DND-41 (cell line): ENCODE measurements around the gene CCS.
A peak's percentile ranks its signal among the peaks of the same experiment; 100 is the strongest.

Experiments used
- ATAC-seq: fragments of 200-7000 bp; cut with Tn5 transposase; 3 replicates; pipeline ENCODE4 v1.9.1; 2021; ENCODE audit warnings: low read depth; ENCODE audit not compliant: insufficient read depth
- DNase-seq: peaks from one replicate; pipeline ENCODE4 v3.0.0-alpha.2; 2020
- H2AFZ ChIP-seq: 2 replicates; pipeline ENCODE4 v1.6.0; 2012; ENCODE audit warnings: low read depth, low read length
- H3K27ac ChIP-seq: 2 replicates; pipeline ENCODE4 v1.5.1; 2012; ENCODE audit warnings: low read length, inconsistent platforms
- H3K27me3 ChIP-seq: fragments of 200-600 bp; sonication (generic); 2 replicates; pipeline ENCODE4 v1.6.0; 2012; ENCODE audit warnings: low read length, mild to moderate bottlenecking, inconsistent platforms; ENCODE audit not compliant: insufficient read depth, poor library complexity
- H3K36me3 ChIP-seq: 2 replicates; pipeline ENCODE4 v1.5.1; 2012; ENCODE audit warnings: low read length, inconsistent platforms; ENCODE audit not compliant: insufficient read depth
- H3K4me1 ChIP-seq: 2 replicates; pipeline ENCODE4 v1.5.1; 2012; ENCODE audit warnings: mild to moderate bottlenecking, low read length; ENCODE audit not compliant: insufficient read depth
- H3K4me2 ChIP-seq: 2 replicates; pipeline ENCODE4 v1.6.0; 2012; ENCODE audit warnings: mild to moderate bottlenecking, moderate library complexity, low read length, inconsistent platforms; ENCODE audit not compliant: insufficient read depth
- H3K4me3 ChIP-seq, 2 experiments: fragments of 200-600 bp in 1 of 2; shearing (Covaris generic) in 1 of 2; 2 replicates each; pipeline ENCODE4 v1.5.1; 2012 to 2016; ENCODE audit warnings: inconsistent platforms in 2 of 2, low read length in 2 of 2, mild to moderate bottlenecking in 2 of 2, low read depth in 1 of 2, moderate library complexity in 1 of 2
- H3K79me2 ChIP-seq: 2 replicates; pipeline ENCODE4 v1.6.0; 2012; ENCODE audit warnings: low read length, inconsistent platforms; ENCODE audit not compliant: insufficient read depth
- H3K9ac ChIP-seq: 2 replicates; pipeline ENCODE4 v1.6.0; 2012; ENCODE audit warnings: low read depth, mild to moderate bottlenecking, inconsistent platforms, low read length, moderate library complexity
- H3K9me3 ChIP-seq: 2 replicates; pipeline ENCODE4 v1.5.1; 2012; ENCODE audit warnings: low read length, moderate library complexity, mild to moderate bottlenecking, inconsistent platforms; ENCODE audit not compliant: insufficient read depth, severe bottlenecking
- H4K20me1 ChIP-seq: 2 replicates; pipeline ENCODE4 v1.6.0; 2012; ENCODE audit warnings: low read length; ENCODE audit not compliant: insufficient read depth
- EZH2 ChIP-seq: IDR thresholded peaks from 3 replicates; pipeline ENCODE4 v1.6.1; 2012; ENCODE audit warnings: borderline replicate concordance, low read depth, mild to moderate bottlenecking, moderate library complexity, low read length, inconsistent platforms; ENCODE audit not compliant: severe bottlenecking
- TF ChIP-seq, protein P1 (sequence below): IDR thresholded peaks from 2 replicates; pipeline ENCODE4 v1.5.1; 2012; ENCODE audit warnings: borderline replicate concordance, low read length, moderate library complexity, mild to moderate bottlenecking; ENCODE audit not compliant: poor library complexity, severe bottlenecking; ENCODE audit errors: extremely low read depth

CCS gene

DNA sequence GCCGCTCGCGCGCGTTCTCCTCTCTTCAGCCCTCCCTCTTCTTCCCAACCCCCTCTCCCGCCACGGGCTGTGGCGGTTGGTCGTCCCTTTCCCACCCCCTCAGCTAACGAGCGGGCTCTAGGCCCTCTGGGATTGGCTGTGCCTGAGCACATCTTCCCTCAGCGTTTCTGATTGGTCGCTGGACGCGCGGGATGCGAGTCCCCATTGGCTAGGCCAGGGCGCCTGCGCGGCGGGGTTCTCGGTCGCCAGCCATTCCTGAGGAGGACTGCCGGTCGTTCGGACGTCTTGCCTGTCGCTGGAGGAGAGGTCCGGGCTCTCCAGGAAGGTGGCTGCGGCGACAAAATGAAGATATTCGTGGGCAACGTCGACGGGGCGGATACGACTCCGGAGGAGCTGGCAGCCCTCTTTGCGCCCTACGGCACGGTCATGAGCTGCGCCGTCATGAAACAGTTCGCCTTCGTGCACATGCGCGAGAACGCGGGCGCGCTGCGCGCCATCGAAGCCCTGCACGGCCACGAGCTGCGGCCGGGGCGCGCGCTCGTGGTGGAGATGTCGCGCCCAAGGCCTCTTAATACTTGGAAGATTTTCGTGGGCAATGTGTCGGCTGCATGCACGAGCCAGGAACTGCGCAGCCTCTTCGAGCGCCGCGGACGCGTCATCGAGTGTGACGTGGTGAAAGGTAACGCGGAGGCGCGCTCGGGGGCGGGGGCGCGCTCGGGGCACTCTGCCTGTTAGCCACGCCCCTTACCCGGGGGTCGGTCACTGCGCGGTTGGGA is 23.6 kb downstream of the CCS start, which contains the start of gene RBM14:
Gene RBM14, plus strand, starts transcription at position 252 of the 776 bp plus-strand sequence. Its CDS starts 91 bp downstream, at position 343.
- H4K20me1 ChIP-seq = peaks cover 46% of the 10 kb centered on the region
- ATAC-seq = peak; percentile 96
- H3K27ac ChIP-seq = peak within 1 kb of the TSS; percentile 95
- peak within 1 kb of the TSS; percentile 98 for H3K9ac ChIP-seq
- H3K36me3 ChIP-seq = peaks cover 46% of the 10 kb centered on the region
- H3K9me3 ChIP-seq = no peaks in the 10 kb centered on the region
- peak within 1 kb of the TSS; percentile 91 for H3K4me2 ChIP-seq
- peaks cover 67% of the 10 kb centered on the region for H3K79me2 ChIP-seq
- TF ChIP-seq EZH2 = no peak
- TF ChIP-seq, protein P1, sequence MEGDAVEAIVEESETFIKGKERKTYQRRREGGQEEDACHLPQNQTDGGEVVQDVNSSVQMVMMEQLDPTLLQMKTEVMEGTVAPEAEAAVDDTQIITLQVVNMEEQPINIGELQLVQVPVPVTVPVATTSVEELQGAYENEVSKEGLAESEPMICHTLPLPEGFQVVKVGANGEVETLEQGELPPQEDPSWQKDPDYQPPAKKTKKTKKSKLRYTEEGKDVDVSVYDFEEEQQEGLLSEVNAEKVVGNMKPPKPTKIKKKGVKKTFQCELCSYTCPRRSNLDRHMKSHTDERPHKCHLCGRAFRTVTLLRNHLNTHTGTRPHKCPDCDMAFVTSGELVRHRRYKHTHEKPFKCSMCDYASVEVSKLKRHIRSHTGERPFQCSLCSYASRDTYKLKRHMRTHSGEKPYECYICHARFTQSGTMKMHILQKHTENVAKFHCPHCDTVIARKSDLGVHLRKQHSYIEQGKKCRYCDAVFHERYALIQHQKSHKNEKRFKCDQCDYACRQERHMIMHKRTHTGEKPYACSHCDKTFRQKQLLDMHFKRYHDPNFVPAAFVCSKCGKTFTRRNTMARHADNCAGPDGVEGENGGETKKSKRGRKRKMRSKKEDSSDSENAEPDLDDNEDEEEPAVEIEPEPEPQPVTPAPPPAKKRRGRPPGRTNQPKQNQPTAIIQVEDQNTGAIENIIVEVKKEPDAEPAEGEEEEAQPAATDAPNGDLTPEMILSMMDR = no peak
- peaks cover 51% of the 10 kb centered on the region for H3K4me1 ChIP-seq
- DNase-seq = peak; percentile 100
- no peaks in the 10 kb centered on the region for H3K27me3 ChIP-seq
- peak within 1 kb of the TSS; percentile 76 for H2AFZ ChIP-seq
- H3K4me3 ChIP-seq = peak within 1 kb of the TSS; percentile 63 to 87

DNA sequence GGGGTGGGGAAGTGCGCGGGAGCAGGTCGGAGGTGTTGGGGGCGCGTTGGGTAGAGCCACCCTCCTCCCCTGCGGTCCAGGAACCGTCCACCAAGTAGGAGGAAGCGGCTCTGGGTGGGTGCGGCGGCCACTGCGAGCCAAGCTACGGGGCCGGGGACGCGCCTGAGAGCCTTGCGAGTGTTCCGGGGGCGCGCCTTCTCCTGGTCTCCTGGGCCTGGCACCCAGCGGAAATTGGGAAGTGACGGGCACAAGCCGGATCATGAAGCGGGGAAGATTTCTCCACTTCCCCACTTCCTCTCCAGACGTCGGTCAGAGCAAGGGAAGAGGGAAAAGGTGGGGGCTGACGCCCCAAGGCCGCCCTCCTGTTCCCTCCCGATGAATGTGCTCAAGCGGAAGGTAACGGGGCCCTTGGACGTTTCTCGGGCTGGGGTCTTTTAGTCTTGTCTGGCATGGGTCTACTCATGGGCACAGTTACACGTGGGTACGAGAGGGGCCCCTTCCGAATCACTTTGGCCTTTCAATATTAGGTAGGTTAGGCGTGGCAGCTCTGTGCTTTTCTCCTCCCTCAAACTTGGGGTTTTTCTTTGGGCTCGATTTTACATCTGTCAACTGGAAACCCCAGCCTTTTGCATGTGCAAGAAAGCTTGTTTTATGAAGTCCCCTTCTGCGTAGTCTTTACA is 24.3 kb downstream of the CCS start:
- H3K36me3 ChIP-seq = peaks cover 53% of the 10 kb centered on the region
- no peak for TF ChIP-seq EZH2
- TF ChIP-seq, protein P1 = no peak
- no peak overlapping the region for H2AFZ ChIP-seq
- H3K4me2 ChIP-seq = peak overlapping the region; percentile 91
- no peaks in the 10 kb centered on the region for H3K9me3 ChIP-seq
- peaks cover 74% of the 10 kb centered on the region for H3K79me2 ChIP-seq
- no peak for ATAC-seq
- no peaks in the 10 kb centered on the region for H3K27me3 ChIP-seq
- peak overlapping the region; percentile 98 for H3K9ac ChIP-seq
- peak overlapping the region; percentile 90 for H3K27ac ChIP-seq
- H4K20me1 ChIP-seq = peaks cover 54% of the 10 kb centered on the region
- no peak for DNase-seq
- peak overlapping the region; percentile 63 to 87 for H3K4me3 ChIP-seq
- peaks cover 57% of the 10 kb centered on the region for H3K4me1 ChIP-seq

DNA sequence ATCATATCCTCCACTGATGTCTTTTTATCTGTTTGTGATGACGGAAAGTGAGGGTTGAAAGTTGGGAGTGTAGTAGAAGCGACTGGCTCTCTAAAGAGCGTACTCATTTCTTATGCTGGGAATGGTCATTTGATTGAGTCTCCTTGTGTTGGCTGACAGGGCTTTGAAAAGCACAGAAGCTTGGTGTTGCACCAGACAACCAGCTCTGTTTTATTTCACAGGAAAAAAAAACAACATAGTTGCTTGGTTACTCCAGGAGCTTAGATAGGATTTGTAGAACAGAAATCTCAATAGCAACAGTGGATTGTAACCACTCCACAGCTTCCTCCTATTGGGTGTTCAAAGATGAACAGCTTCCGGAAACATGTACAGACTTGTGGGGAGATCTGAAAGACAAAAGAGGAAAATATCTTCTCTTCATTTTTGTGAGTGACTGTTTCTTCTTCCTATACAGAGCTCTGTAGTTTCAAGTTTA is 26.1 kb downstream of the CCS start:
- TF ChIP-seq, protein P1 = no peak
- TF ChIP-seq EZH2 = no peak
- Histone ChIP-seq H3K4me2 (peak overlapping the region; percentile 91), H3K27ac (peak overlapping the region; percentile 90), H3K9ac (peak overlapping the region; percentile 98), H4K20me1 (peaks cover 72% of the 10 kb centered on the region), H3K9me3 (no peaks in the 10 kb centered on the region), H3K4me1 (peaks cover 74% of the 10 kb centered on the region), H3K36me3 (peaks cover 71% of the 10 kb centered on the region), H3K27me3 (no peaks in the 10 kb centered on the region), H3K4me3 (peak overlapping the region; percentile 63 to 87; a peak in 3 of 4 replicates), H3K79me2 (peaks cover 92% of the 10 kb centered on the region), H2AFZ (no peak overlapping the region)
- peak; percentile 36 for ATAC-seq
- DNase-seq = peak; percentile 40
